Esophagus squamous epithelium (tissue), 5 donors: ENCODE results near the gene HILPDA. TPM values are rescaled to one million over a fixed set of nuclear protein-coding genes. Genes with fewer than 3 reads are reported as not detected.

ENCODE experiments used
- DNase-seq: peaks from one replicate; lab custom pipeline; 2025; lab: John Stamatoyannopoulos, UW
- H3K27ac ChIP-seq, 4 donors: fragments of 200-600 bp; sonication (generic); one replicate each; pipeline ENCODE4 v1.5.1; 2016 to 2019; ENCODE audit warnings: mild to moderate bottlenecking in 1 of 4
- H3K27me3 ChIP-seq, 4 donors: fragments of 200-600 bp; sonication (generic); 1 replicate in 3 of 4; 2 replicates in 1 of 4; pipeline versions ENCODE4 v1.5.1 to v1.6.0; 2017 to 2021; ENCODE audit warnings: antibody characterized with exemption in 1 of 4
- H3K36me3 ChIP-seq, 3 donors: fragments of 200-600 bp; sonication (generic); one replicate each; pipeline ENCODE4 v1.5.1; 2016 to 2019
- H3K4me1 ChIP-seq, 3 donors: fragments of 200-600 bp; sonication (generic); one replicate each; pipeline ENCODE4 v1.5.1; 2017 to 2019
- H3K4me3 ChIP-seq, 4 donors: fragments of 200-600 bp; sonication (generic); 1 replicate in 3 of 4; 2 replicates in 1 of 4; pipeline ENCODE4 v1.5.1; 2016 to 2019; ENCODE audit warnings: mild to moderate bottlenecking in 2 of 4, moderate library complexity in 1 of 4
- H3K9me3 ChIP-seq, 3 donors: fragments of 200-600 bp; sonication (generic); one replicate each; pipeline ENCODE4 v1.5.1; 2016 to 2019
- CTCF ChIP-seq, 6 experiments: fragments of 450-650 bp in 4 of 6; fragments of 200-600 bp in 2 of 6; sonication (generic) in 2 of 6; IDR thresholded peaks; one replicate each; pipeline ENCODE4 v1.5.1; 2016 to 2019; ENCODE audit warnings: antibody characterized with exemption in 6 of 6, mild to moderate bottlenecking in 4 of 6, moderate library complexity in 4 of 6
- POLR2A ChIP-seq, 4 donors: fragments of 450-650 bp; IDR thresholded peaks; one replicate each; pipeline ENCODE4 v1.6.1; 2017; ENCODE audit warnings: antibody characterized with exemption in 4 of 4, mild to moderate bottlenecking in 4 of 4, moderate library complexity in 3 of 4
- WGBS, 2 donors: methylation state at CpG; one replicate each; pipeline ENCODE4 v1.1.5; 2018; 5-methylcytosine and 5-hydroxymethylcytosine counted together
- intact Hi-C: fragments of 100-400 bp; cut with DNase I; formaldehyde crosslinking; loops from one replicate; pipeline ENCODE4 v1.15.0; 2022
- total RNA-seq, 4 donors: library from RNA; depleted of rRNA; stranded (reverse); fragments of >200 nt; gene quantifications; one replicate each; pipeline ENCODE4 v1.1.0, GENCODE V29; 2016
- donor health status: DM: yes; HTN: yes; CAD: no.

HILPDA gene
- total RNA-seq: 10 to 100 TPM; 17.6 to 53.0 (median 21.9) TPM

DNA sequence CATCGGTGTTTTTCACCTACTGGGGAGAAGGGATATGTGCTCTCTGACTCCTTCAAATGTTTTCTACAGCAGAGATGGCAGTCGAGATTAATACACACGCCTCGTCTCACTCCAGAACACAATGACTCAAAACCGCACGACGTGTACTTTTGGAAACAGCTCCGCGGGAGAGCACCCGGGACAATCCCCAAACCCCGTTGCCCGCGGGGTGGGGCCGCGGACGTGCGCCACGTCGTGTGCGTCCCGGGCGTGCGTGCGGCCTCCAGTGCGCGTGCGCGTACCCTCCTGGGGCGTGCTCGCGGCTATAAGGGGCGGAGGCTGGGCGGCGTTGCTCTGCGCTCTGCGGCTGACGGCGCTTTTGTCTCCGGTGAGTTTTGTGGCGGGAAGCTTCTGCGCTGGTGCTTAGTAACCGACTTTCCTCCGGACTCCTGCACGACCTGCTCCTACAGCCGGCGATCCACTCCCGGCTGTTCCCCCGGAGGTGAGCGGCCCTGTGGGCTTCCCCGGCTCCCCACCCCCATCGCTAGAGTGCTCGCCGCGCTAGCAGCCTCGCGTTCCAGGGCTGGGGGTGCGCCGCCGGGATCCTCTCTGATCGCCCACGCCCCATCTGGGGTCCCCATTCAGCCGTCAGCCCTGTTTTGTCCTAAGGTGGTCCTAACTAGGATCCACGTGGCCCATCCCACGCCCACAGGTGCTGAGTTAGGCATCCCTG is at the start of gene HILPDA:
HILPDA (plus strand) TSS at position 336 of the 712 bp plus-strand sequence. CDS start 1,391 bp downstream, outside the sequence.
- H3K36me3 ChIP-seq: peaks cover 0 to 11% (median 0%) of the 10 kb centered on the region in 3 donors
- no peaks in the 10 kb centered on the region for H3K9me3 ChIP-seq
- 0% methylated on average over 46 to 47 of the region's 64 CpGs for WGBS, 2 donors
- peak within 1 kb of the TSS; percentile 61 to 93 (median 80) for H3K4me3 ChIP-seq
- peak within 1 kb of the TSS; percentile 82 to 95 (median 93) for H3K27ac ChIP-seq
- TF ChIP-seq CTCF (IDR thresholded peaks at IDR 0.05): peak in 4 of 6 experiments; percentile 5 to 38 (median 22)
- TF ChIP-seq POLR2A (IDR thresholded peaks at IDR 0.05): peak in 2 of 4 donors; percentile 78 to 85
- intact Hi-C loops: no loop called here
- peak; percentile 59 for DNase-seq
- H3K27me3 ChIP-seq: no peaks in the 10 kb centered on the region
- H3K4me1 ChIP-seq: peaks cover 31 to 67% (median 38%) of the 10 kb centered on the region in 3 donors

GRCh38 chr7:128406314-128407232 is 49.1 kb upstream of the HILPDA start:
- no peak for DNase-seq
- no peaks in the 10 kb centered on the region for H3K9me3 ChIP-seq
- H3K27me3 ChIP-seq: no peaks in the 10 kb centered on the region
- TF ChIP-seq POLR2A (IDR thresholded peaks at IDR 0.05) (no peak), CTCF (IDR thresholded peaks at IDR 0.05) (no peak)
- intact Hi-C loops: no loop called here
- 52 to 54% methylated on average over 11 to 13 of the region's 17 CpGs for WGBS, 2 donors
- H3K27ac ChIP-seq: peak overlapping the region; percentile 46 to 94 (median 90)
- peaks cover 0 to 13% (median 0%) of the 10 kb centered on the region in 3 donors for H3K36me3 ChIP-seq
- H3K4me1 ChIP-seq: peaks cover 47 to 70% (median 50%) of the 10 kb centered on the region in 3 donors
- H3K4me3 ChIP-seq: peak overlapping the region; percentile 57 to 90 (median 66)

DNA sequence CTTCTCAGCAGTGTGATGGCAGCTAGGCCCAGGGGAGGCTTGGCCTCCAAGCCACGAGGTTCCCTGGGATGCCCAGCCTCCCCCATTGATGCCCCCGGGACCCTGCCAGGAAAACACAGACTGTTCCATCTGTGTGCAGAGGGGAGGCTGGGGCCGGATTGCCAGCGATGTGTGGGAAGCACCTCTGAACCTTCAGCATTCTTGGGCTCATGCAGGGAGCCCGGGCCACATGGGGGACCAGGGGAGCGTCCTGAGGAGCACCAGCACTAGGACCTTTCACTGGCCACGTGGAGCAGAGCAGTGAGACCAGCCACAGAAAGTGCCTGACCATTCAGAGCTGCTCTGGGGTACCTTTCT is 48.5 kb upstream of the HILPDA start:
- 80% methylated on average over 2 of the region's 7 CpGs; no CpG with 5 or more reads in 1 of the 2 donors for WGBS, 2 donors
- TF ChIP-seq CTCF (IDR thresholded peaks at IDR 0.05): no peak
- no peak for TF ChIP-seq POLR2A (IDR thresholded peaks at IDR 0.05)
- intact Hi-C loops: no loop called here
- Histone ChIP-seq H3K27me3 (no peaks in the 10 kb centered on the region), H3K4me1 (peaks cover 47 to 70% (median 50%) of the 10 kb centered on the region in 3 donors), H3K36me3 (peaks cover 0 to 11% (median 0%) of the 10 kb centered on the region in 3 donors), H3K9me3 (no peaks in the 10 kb centered on the region), H3K27ac (peak overlapping the region in 3 of 4 donors; percentile 88 to 94 (median 93)), H3K4me3 (no peak overlapping the region)
- DNase-seq: no peak

GRCh38 chr7:128407751-128408708 is 47.6 kb upstream of the HILPDA start:
- Histone ChIP-seq H3K4me3 (peak overlapping the region in 2 of 4 donors; percentile 77 to 88), H3K27me3 (no peaks in the 10 kb centered on the region), H3K36me3 (peaks cover 0 to 7% (median 0%) of the 10 kb centered on the region in 3 donors), H3K27ac (peak overlapping the region; percentile 86 to 94 (median 90)), H3K4me1 (peaks cover 47 to 70% (median 50%) of the 10 kb centered on the region in 3 donors), H3K9me3 (no peaks in the 10 kb centered on the region)
- TF ChIP-seq POLR2A (IDR thresholded peaks at IDR 0.05) (no peak), CTCF (IDR thresholded peaks at IDR 0.05) (no peak)
- 37 to 55% methylated on average over 4 of the region's 11 CpGs for WGBS, 2 donors
- DNase-seq: no peak
- intact Hi-C loops: no loop called here
